HG02571 (cell line): Measurements from ENCODE around the gene CSRP3.

Experiments
- ATAC-seq: cut with Tn5 transposase; IDR thresholded peaks from one replicate; pipeline ENCODE4 v1.9.1; 2021; ENCODE audit warnings: mild to moderate bottlenecking, moderate library complexity; ENCODE audit not compliant: unreplicated experiment

CSRP3 gene

DNA sequence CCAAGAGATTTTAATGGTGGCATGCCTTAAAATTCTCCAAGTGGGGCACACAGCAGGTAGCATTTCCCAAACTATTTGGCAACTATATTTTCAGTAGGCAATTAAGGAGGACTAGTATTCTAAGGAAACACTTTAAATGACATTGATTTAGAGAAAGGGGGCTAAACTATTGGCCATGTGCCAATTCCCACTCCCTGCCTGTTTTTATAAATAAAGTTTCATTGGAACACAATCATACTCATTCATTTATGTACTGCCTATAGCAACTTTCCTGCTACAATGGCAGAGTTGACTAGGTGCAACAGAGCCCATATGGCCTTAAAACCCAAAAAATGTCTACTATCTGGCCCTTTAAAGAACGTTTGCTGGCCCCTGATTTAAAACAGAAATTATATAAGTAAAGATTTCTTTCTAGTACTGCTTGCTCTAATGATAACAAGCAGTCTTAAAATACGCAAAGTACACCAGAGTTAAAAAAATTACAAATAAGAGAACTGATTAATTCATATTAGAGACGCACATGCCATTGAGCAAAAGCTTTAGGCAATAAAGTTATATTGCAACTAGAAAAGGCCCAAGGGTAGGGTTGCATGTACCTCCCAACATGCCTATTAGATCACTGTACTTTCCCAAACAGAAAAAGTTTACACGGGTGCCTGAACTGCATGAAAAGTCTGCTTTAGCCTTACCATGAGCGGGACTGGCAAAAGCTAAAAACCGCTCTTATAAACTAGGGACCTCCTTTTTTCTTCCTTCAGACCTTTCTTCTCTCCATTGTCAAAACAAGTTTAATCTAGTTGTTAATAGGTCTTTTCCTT lies 24.8 kb upstream of the CSRP3 start:
- no peak for ATAC-seq

DNA sequence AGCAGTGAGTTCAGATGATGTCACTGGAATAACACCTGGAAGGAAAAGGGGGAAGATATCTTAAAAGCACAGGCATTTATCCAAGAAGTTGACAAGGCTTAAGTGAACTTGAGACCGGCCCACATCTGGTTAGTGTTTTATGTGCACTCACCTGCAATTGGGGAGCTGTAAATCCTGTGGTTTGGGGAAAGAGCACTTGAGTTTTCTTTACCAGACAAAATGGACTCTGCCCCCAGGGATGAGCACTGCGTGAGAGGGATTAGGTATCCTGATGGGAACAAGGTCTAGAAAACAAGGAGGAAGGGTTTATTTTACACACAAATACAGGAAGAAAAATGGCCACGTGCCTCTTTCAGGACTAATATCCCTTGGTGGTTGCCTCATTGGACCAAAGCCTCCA lies 23.8 kb upstream of the CSRP3 start:
- ATAC-seq: no peak

DNA sequence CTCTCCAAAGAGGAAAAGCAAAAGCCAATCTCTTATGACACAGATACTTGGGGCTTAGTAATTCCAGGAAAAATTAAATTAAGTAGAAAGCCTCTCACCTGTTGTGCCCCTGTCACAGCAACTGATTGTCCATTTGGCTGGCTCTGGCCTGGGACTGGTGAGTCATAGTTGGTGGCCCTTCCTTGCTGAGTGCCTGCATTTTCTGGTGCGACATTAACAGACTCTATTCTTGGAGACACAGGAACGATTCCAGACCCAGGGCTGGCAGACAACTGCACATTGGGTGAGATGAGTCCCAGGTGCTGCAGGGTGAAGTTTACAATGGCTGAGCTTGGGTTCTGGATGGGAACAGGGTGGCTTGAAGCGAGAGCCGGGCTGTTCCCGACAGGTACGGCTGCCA lies 23.3 kb upstream of the CSRP3 start:
- ATAC-seq: no peak

DNA sequence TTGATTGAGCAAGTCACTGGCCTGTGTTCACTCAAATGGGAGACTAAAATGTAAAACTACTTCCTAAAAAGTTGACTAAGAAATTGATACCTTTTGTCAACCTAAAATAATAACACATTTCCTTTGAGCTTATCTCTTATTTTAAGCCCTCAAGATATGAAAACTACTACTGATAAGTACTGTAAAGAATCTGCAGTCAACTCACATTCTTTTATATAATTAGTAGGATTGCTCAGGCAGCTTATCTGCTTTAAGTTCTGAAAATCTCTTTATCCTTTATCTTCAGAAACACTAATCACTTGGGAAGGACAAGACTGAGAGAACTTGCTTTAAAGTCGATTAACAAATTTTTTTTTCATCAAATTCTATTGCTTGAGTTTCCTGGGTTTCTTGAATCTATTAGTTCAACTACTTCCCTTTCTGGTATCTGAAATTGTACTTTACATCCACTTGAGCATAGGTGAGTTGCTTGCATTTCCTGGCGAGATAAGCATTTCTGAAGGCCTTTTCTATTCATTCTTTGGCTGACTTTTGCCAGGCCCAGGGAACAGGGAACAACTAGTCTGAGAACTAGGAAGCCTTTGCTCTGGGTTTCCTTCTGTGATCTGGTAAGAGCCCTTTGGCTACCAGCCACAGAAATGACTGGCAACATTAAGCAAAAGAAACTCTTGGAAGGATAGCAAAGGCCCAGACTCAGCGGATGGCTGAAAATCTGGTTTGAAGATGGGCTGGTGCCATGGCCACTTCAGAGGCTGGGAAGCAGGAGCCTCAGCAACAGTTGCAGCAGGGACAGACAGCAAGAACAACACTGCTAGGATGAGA lies 19.3 kb upstream of the CSRP3 start:
- ATAC-seq: no peak

DNA sequence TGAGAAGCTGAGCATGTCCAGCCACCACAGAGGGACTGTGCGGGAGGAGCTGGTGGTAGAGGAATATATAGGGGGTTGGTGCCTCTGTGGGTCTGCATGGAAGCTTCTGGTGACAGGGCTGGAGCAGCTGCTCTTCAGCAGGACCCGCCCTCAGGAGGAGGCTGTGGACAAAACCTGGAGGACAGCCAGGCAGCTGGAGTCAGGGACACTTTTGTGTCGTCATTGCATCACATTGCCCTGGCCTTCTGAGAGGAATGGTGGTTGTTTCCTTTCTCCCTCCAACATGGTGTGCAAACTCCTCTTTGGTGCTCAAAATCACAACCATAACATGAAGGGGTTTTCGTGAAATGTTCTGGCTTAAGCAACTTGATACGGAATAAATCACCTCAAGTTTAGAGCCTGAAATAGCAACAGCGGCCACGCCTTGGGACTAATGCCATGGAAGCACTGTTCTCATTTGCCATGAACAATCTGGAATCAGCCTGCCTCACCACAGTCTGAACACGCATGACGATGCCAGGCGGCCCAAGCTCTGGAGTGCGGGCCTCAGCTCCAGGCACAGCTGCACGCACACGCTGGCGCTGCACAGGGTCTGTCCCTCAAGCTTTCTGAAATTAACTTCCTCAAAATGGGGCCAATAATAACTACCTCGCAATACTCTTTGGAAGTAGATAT lies 17.1 kb upstream of the CSRP3 start:
- ATAC-seq: no peak

DNA sequence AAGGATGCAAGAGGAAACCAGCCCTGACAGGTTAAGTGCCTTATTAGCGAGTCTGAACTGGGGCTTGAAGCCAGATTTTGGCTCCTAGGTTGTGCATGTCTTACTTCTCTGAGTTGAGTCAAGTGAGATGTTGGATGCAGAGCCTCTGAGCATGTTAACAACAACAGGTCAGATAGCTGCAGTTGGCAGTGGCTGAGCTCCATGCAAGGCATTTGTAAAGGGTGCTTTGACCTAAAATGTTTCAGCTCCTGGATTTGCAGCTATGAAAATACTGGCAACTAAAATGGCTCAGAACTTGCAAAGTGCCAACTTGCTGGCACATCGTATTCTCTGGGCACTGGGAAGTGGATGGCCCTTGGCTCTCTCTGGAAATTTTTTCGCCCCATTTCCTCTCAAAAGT lies 16.4 kb upstream of the CSRP3 start:
- ATAC-seq: no peak

DNA sequence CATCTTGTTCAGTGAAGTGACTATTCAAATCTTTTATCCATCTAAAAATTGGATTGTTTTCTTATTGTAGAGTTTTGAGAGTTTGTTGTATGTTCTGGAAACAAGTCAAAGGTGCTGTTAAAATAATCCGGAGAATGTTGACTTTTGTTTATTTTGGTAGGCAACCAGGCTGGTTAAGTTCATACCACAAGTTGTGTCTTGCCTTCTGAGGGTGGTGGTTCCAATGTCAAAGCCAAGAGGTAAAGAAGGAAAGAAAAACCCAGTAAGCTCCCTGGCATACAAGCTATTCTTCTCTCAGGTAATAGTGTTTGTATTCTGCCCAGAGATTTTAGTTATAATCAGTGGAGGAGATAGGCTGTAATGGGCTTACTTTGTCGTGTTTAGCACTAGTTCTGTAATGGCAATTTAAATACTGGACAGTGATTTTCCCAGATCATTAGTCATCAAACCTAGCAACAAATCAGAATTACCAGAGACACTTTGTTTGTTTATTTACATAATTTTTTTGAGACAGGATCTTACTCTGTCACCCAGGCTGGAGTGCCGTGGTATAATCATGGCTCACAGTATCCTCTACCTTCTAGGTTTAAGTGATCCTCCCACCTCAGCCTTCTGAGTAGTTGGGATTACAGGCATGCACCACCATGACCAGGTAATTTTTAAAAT lies 15.1 kb upstream of the CSRP3 start:
- ATAC-seq: no peak

DNA sequence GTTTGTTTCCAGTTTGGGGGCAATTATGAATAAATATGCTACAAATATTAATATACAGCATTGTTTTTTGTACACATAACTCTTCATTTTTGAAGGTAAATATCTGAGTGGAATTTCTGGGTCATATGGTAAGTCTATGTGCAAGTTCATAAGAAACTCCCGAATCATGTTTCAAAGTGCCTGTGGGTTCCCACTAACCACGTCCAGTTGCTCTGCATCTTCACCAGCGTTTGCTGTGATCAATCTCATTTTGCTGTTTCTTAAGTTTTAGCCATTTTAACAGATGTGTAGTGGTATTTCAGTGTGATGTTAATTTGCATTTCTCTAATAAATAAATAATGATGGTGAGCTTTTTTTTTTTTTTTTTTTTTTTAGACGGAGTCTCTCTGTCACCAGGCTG lies 14.2 kb upstream of the CSRP3 start:
- no peak for ATAC-seq

DNA sequence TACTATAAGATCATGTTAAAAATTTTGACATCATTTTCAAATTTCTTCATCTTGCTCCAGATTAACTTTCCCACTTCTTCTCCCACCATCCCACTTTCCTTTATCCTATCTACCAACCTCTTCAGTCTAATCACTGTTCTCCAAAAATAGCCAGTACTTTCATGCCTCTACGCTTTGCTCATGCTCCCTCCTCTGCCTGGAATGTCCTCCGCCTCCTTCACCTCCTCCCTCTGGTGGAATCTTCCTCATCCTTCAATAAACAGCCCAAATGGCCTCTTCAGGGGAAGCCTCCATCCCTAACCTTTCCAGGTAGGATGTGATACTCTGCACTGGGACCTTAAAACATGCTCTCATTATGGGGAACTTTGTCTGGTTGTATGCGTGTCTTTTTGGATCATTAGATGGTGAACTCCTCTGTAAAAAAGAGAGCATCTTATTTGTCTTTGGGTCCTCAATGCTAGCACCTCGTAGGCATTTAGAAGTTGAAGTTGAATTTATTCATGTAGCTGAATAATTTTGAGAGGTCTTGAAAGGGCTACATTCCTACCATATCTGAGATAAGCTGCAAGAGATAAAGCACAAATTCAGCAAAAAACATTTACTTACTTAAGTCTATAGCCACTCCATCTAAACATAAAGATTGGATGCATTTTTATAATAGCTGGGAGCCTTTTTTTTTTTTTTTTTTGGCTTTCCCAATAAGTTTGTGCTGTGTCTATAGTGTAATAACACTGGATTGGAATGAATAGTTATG lies 8.0 kb upstream of the CSRP3 start:
- no peak for ATAC-seq

DNA sequence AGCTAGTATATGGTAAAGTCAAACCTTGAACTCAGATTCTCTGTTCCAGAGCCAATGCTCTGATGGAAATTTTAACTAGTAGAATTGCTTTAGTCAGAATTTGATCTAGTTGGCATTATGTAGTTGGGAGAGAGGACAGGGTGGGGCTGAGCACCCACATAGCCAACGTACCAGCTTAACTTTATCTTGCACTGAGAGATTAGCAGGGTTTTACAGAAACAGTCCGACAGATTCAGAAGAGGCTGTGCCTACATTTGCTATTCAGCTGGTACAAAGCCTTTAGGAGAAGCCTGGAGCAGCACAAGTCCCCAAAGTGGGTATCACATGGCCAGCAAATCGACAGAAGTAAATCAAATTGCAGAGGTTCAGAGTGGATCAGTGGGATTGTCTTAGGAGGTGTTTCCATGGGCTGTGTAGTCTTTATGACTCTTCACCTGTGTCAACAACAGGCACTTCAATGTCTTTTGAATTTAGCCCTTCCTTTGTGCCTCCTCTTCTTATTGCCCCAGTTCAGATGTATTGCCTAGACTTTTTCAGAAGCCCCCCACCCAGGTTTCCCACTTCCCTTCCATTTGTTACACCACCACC lies 7.3 kb upstream of the CSRP3 start:
- ATAC-seq: no peak

DNA sequence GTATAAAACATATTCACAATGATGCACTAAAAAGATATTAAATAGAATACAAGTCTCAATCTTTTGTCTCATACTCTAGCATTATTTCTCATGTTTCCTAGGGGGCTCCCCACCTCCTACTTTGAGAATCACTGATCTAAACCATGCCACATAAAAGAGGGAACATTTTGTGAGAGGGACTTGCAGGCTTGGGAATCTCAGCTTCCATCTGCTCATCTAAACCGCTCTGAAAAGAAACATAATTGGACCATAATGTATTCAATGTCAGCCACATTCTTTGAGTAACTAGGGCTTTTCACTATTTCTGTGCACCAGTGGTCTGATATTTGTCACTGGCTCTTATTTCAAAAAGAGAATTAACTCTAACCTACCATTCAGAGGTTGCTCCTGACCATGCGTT lies 6.4 kb upstream of the CSRP3 start:
- ATAC-seq: no peak

DNA sequence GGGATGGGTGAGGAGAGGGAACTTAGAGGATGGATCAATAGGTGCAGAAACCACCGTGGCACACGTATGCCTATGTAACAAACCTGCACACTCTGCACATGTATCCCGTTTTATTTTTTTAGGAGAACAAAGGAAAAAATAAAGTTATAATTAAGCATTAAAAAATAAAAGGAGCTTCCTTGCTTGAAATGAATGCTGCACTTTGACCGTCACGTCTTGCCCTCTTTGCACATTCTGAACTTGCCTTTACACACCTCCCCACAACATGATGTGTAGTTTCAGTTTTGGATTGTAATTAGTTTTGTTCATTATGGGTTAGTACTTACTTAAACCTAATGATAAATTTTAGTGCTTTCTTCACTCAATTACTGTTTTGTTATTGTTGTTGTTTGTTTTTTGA lies 3.1 kb upstream of the CSRP3 start:
- no peak for ATAC-seq

DNA sequence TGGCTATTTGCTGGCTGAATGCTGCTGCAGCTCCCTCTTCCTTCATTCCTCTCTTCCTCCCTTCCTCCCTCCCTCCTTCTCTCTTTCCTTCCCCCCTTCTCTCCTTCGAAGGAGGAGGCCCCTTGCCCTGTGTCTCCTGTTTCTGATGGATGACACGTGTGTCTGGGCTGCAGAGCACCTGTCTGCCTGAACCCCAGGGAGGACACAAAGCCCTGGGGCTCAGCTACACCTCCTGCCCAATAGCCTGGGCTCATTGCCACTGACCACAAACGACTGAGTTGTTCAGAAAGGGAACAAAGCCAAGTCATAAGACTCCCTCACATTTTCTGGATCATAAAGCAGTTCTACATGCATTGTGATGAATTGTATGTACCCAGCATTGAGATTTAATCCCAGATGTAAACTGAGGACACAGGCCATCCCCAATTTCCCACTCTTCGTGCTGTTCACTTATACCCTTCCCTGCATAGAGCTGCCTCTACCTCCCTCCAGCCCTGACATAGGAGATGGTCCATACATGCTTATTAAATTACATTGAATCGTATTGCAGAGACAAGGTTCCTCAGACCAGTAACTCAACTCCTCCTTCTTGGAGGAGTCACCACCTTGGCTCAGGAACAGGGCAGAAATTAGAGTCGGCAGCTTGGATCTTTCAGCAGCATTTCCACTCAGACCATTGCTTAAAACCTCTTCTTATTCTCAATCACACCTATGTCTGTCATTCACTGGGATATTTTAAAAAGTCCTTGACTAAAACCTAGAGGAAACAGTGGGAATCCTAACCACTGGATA lies 1.2 kb downstream of the CSRP3 start:
- no peak for ATAC-seq

DNA sequence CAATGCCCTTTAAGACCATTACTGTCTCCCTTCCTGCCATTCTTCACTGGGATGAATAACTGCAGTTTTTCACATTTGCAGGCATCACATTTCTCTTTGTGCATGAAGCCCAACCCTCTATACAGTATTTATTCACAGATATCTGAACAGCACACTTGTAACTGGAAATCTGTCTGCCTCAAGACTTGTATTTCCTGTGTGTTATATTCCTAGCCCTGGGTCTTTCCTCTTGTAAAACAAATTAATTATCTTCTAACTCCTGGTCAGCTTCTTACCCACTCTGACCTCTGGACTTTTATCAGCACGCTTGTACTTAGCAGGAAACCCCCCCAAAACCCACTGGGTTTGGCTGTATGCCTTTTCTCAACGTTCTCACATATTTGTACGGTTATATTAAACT lies 2.0 kb downstream of the CSRP3 start:
- ATAC-seq: no peak

DNA sequence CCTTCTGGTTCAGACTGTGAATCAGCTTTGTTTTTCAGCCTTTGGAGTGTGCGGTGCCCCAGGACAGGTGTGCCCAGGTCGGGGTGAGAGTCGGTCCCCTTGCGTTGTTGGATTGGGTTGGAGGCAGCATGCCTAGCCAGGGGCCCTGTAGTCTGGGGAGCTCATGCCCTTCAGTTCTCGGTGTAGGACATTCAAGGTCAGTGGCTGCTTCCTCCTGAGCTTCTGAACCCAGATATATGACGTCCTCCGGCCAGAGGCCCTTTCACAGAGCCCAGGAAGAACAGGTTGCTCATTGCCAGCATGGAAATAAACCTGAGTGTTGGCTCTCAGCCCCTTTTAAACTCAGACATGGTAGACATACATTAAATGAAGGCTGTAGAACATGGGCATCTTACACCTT lies 2.7 kb downstream of the CSRP3 start:
- no peak for ATAC-seq

DNA sequence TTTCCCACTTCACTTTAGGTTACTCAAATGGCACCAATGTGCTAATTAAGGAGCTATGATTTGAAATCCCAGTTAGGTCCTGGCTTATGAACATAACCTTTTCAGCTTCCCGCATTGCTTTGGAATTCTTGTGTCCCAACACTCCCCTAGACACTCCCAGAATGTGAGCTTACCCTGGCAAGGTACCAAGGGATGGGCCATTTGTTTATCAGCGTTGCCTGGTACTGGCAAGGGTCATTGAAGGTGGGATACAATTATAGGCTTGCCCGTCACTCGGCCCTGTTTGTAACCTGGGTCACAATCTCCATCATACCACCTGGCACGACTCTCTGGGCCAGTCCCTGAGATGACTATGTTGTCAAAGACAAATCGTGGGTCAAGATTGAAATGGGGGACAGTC lies 5.4 kb downstream of the CSRP3 start:
- no peak for ATAC-seq

DNA sequence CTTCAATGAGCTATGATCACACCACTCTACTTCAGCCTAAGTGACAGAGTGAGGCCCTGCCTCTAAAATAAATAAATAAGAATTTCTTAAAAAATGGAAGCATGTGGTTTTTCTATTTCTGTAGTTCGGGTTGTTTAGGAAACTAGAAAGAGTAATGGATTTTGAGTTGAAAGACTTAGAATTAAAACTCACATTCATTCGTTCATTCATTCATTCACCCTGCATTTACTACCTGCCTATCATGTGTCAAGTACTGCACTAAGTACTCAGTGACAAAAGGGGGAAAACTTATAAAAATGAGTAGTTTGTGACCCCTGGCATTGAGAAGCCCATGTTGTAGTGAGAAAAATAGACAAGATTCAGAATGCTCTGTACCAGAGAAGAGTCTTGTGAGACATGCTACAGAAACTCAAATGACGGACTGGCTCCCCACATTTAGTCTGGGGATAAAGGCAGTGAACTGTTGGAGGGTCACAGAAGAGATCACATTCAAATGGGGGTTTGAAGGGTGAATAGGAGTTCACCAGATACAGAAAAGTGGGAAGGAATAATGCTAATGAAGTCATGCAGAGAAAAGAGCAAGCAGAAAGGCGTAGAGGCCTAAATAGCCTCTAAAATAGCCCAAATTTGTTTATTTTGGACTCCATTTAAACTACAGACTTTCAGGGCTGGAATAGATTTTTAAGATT lies 7.0 kb downstream of the CSRP3 start:
- no peak for ATAC-seq

DNA sequence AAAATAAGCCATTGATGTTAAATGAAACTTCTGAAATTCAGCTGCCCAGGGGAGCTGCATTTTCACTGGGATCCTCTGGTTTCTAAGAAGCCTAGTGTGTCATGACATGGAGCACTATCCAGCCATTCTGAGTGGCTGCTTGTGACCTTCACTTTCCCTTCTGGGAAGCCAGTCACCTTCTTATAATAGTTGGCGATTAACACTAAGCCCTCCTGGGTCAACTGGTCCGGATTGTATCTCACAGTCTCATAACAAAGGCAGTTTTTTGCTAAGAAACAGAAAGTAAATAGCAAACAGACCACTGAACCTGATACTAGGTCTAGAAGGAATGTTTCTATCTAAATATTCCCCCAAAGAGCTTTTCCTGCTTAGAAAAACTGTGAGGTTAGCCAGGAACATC lies 7.9 kb downstream of the CSRP3 start:
- no peak for ATAC-seq
